HL-60 (cell line): Measurements from ENCODE around the gene SPEM1.

ENCODE experiments used
- CTCF ChIP-seq: IDR thresholded peaks from one replicate; pipeline ENCODE4 v1.5.1; 2011; ENCODE audit warnings: low read length, control low read depth, inconsistent platforms; ENCODE audit not compliant: insufficient read depth
- GABPA ChIP-seq: IDR thresholded peaks from 2 replicates; pipeline ENCODE4 v1.6.1; 2012; ENCODE audit warnings: low read depth
- POLR2AphosphoS5 ChIP-seq: IDR thresholded peaks from 2 replicates; pipeline ENCODE4 v1.6.1; 2012; ENCODE audit warnings: low read depth
- REST ChIP-seq: IDR thresholded peaks from 2 replicates; pipeline ENCODE4 v1.6.1; 2012; ENCODE audit warnings: low read depth; ENCODE audit not compliant: insufficient replicate concordance
- SPI1 ChIP-seq: IDR thresholded peaks from 2 replicates; pipeline ENCODE4 v1.6.1; 2012; ENCODE audit warnings: low read depth, mild to moderate bottlenecking, borderline replicate concordance

GRCh38 chr17:7467498-7467897 lies 47.4 kb downstream of the SPEM1 start:
- TF ChIP-seq CTCF (no peak), POLR2AphosphoS5 (no peak), REST (no peak), GABPA (no peak), SPI1 (no peak)
